ENCODE results near the gene PER1.

DNA sequence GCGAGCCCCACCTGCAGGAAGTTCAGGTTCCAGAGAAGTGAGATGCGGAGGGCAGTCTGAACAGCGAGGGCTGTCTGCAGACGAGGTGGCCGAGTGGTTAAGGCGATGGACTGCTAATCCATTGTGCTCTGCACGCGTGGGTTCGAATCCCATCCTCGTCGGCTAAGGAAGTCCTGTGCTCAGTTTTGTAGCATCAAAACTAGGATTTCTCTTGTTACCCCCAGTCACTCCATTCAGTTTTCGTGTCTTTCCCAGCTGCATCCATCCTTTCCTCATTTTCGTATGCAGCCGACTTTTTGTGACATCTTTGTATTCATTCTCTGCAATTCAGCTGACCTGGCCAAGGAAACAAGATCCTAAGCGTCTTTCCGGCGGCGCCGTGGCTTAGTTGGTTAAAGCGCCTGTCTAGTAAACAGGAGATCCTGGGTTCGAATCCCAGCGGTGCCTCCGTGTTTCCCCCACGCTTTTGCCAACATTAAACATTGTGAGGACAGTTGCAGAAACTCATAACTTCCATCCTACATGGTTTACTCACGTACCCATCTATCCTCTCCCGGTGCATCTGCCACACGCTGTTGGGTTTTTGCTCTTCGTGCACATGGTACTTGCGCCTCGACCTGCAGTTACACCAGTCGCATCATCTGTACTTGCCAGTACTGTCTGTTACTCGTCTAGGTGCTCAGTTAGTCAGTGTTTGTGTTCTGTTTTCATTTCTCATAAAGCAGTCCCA, 34.7 kb upstream of the PER1 start:
- TF ChIP-seq, protein P1, sequence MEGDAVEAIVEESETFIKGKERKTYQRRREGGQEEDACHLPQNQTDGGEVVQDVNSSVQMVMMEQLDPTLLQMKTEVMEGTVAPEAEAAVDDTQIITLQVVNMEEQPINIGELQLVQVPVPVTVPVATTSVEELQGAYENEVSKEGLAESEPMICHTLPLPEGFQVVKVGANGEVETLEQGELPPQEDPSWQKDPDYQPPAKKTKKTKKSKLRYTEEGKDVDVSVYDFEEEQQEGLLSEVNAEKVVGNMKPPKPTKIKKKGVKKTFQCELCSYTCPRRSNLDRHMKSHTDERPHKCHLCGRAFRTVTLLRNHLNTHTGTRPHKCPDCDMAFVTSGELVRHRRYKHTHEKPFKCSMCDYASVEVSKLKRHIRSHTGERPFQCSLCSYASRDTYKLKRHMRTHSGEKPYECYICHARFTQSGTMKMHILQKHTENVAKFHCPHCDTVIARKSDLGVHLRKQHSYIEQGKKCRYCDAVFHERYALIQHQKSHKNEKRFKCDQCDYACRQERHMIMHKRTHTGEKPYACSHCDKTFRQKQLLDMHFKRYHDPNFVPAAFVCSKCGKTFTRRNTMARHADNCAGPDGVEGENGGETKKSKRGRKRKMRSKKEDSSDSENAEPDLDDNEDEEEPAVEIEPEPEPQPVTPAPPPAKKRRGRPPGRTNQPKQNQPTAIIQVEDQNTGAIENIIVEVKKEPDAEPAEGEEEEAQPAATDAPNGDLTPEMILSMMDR (IDR thresholded peaks at IDR 0.05 in 4 of 5, conservative IDR thresholded peaks at IDR 0.05 in 1 of 5) = peak in 2 of 5 experiments; percentile 34 to 57
- TF ChIP-seq POLR2A (IDR thresholded peaks at IDR 0.05) = no peak

Data from gastrocnemius medialis (tissue), 4 donors.